ENCODE results near the gene COTL1.
"Not testable (repeated sequence)": the region's sequence is repeated elsewhere in the genome, so short reads cannot be mapped to it uniquely, and the experiment has no call there.

COTL1 gene

GRCh38 chr16:84534815-84535214 lies 83.1 kb downstream of the COTL1 start:
- H3K27me3 ChIP-seq (ENCODE audit: control insufficient read depth, insufficient read depth, low read length): no peaks in the 10 kb centered on the region
- H3K9me3 ChIP-seq (ENCODE audit: control insufficient read depth, insufficient read depth, low read depth, low read length): peaks cover 9% of the 10 kb centered on the region
- no peak overlapping the region for H3K4me3 ChIP-seq (ENCODE audit: low read depth, low read length)
- no peak overlapping the region for H3K9ac ChIP-seq (ENCODE audit: low read length)
- no peaks in the 10 kb centered on the region for H3K36me3 ChIP-seq (ENCODE audit: control insufficient read depth, insufficient read depth, low read length)
- H3K27ac ChIP-seq (ENCODE audit: low read depth, low read length): no peak overlapping the region
- peaks cover 48% of the 10 kb centered on the region for H3K4me1 ChIP-seq (ENCODE audit: control insufficient read depth, insufficient read depth, low read length)

GRCh38 chr16:84532855-84533486 lies 84.9 kb downstream of the COTL1 start:
- Histone ChIP-seq H3K9me3 (ENCODE audit: control insufficient read depth, insufficient read depth, low read depth, low read length) (peaks cover 20% of the 10 kb centered on the region), H3K27me3 (ENCODE audit: control insufficient read depth, insufficient read depth, low read length) (no peaks in the 10 kb centered on the region), H3K4me3 (ENCODE audit: low read depth, low read length) (no peak overlapping the region), H3K27ac (ENCODE audit: low read depth, low read length) (peak overlapping the region; percentile 65; the same call in 1 of the 2 replicates), H3K4me1 (ENCODE audit: control insufficient read depth, insufficient read depth, low read length) (peaks cover 48% of the 10 kb centered on the region), H3K9ac (ENCODE audit: low read length) (peak overlapping the region; percentile 55), H3K36me3 (ENCODE audit: control insufficient read depth, insufficient read depth, low read length) (no peaks in the 10 kb centered on the region)

- H3K27me3 ChIP-seq (ENCODE audit: control insufficient read depth, insufficient read depth, low read length): no peaks in the 10 kb centered on the region
- peak overlapping the region; percentile 65; the same call in 1 of the 2 replicates for H3K27ac ChIP-seq (ENCODE audit: low read depth, low read length)
- peaks cover 41% of the 10 kb centered on the region for H3K4me1 ChIP-seq (ENCODE audit: control insufficient read depth, insufficient read depth, low read length)
- no peak overlapping the region; the same call in 1 of the 2 replicates for H3K4me3 ChIP-seq (ENCODE audit: low read depth, low read length)
- H3K9me3 ChIP-seq (ENCODE audit: control insufficient read depth, insufficient read depth, low read depth, low read length): peaks cover 20% of the 10 kb centered on the region
- peak overlapping the region; percentile 55 for H3K9ac ChIP-seq (ENCODE audit: low read length)
- no peaks in the 10 kb centered on the region for H3K36me3 ChIP-seq (ENCODE audit: control insufficient read depth, insufficient read depth, low read length)
Measured at GRCh38 chr16:84532291-84532724, 85.6 kb downstream of the COTL1 start.

GRCh38 chr16:84531671-84532111 lies 86.2 kb downstream of the COTL1 start:
- peaks cover 46% of the 10 kb centered on the region for H3K4me1 ChIP-seq (ENCODE audit: control insufficient read depth, insufficient read depth, low read length)
- peak overlapping the region; percentile 65; the same call in 1 of the 2 replicates for H3K27ac ChIP-seq (ENCODE audit: low read depth, low read length)

DNA sequence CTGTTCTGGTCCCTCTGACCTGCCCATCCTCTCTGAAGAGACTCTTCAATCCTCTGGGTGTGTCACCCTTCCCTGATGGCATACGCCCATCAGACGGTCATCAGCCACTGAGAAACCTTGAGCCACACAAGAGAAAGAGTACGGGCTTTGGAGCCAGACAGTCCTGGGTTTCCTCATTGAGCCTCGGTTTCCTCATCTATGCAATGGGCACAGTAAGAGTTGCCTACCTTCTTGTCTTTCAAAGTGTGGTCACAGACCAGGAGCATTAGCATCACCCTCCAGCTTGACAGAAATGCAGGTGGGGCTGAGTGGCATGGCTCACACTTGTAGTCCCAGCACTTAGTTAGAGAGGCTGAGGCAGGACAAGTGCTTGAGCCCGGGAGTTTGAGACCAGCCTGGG lies 87.3 kb downstream of the COTL1 start:
- Histone ChIP-seq H3K9ac (ENCODE audit: low read length) (no peak overlapping the region), H3K27me3 (ENCODE audit: control insufficient read depth, insufficient read depth, low read length) (no peaks in the 10 kb centered on the region), H3K4me1 (ENCODE audit: control insufficient read depth, insufficient read depth, low read length) (peaks cover 40% of the 10 kb centered on the region), H3K36me3 (ENCODE audit: control insufficient read depth, insufficient read depth, low read length) (no peaks in the 10 kb centered on the region), H3K9me3 (ENCODE audit: control insufficient read depth, insufficient read depth, low read depth, low read length) (peaks cover 20% of the 10 kb centered on the region), H3K4me3 (ENCODE audit: low read depth, low read length) (no peak overlapping the region), H3K27ac (ENCODE audit: low read depth, low read length) (no peak overlapping the region)

More at GRCh38 chr16:84531671-84532111, 86.2 kb downstream of the COTL1 start:
- Histone ChIP-seq H3K9ac (ENCODE audit: low read length) (peak overlapping the region; percentile 55), H3K36me3 (ENCODE audit: control insufficient read depth, insufficient read depth, low read length) (no peaks in the 10 kb centered on the region), H3K9me3 (ENCODE audit: control insufficient read depth, insufficient read depth, low read depth, low read length) (peaks cover 20% of the 10 kb centered on the region), H3K27me3 (ENCODE audit: control insufficient read depth, insufficient read depth, low read length) (no peaks in the 10 kb centered on the region), H3K4me3 (ENCODE audit: low read depth, low read length) (no peak overlapping the region; the same call in 1 of the 2 replicates)

DNA sequence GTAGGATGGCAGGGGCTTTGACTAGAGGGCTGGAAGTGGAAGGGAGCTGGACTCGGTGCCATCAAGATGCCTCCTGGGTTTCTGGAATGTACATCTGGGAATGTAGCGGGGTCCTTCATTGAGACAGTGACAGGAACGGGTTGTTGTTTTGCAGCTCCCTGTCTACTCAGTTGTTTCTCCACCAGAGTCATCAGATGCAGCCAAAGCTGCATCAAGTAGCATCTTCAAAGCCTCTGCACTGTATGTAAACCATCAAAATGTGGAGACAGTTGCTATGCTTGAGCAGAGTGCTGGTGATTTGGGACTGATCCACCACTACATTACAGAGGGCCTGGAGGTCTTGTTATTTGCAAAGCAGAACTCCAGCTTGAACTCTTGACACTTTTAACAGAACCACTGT lies 88.3 kb downstream of the COTL1 start:
- peaks cover 37% of the 10 kb centered on the region for H3K4me1 ChIP-seq (ENCODE audit: control insufficient read depth, insufficient read depth, low read length)
- H3K36me3 ChIP-seq (ENCODE audit: control insufficient read depth, insufficient read depth, low read length): no peaks in the 10 kb centered on the region
- H3K27me3 ChIP-seq (ENCODE audit: control insufficient read depth, insufficient read depth, low read length): no peaks in the 10 kb centered on the region
- H3K27ac ChIP-seq (ENCODE audit: low read depth, low read length): no peak overlapping the region
- H3K9me3 ChIP-seq (ENCODE audit: control insufficient read depth, insufficient read depth, low read depth, low read length): peaks cover 20% of the 10 kb centered on the region
- no peak overlapping the region for H3K9ac ChIP-seq (ENCODE audit: low read length)
- no peak overlapping the region for H3K4me3 ChIP-seq (ENCODE audit: low read depth, low read length)

GRCh38 chr16:84528322-84528721 lies 89.6 kb downstream of the COTL1 start:
- no peak overlapping the region for H3K4me3 ChIP-seq (ENCODE audit: low read depth, low read length)
- H3K9ac ChIP-seq (ENCODE audit: low read length): no peak overlapping the region
- no peaks in the 10 kb centered on the region for H3K36me3 ChIP-seq (ENCODE audit: control insufficient read depth, insufficient read depth, low read length)
- no peak overlapping the region for H3K27ac ChIP-seq (ENCODE audit: low read depth, low read length)
- peaks cover 20% of the 10 kb centered on the region for H3K9me3 ChIP-seq (ENCODE audit: control insufficient read depth, insufficient read depth, low read depth, low read length)
- no peaks in the 10 kb centered on the region for H3K27me3 ChIP-seq (ENCODE audit: control insufficient read depth, insufficient read depth, low read length)
- H3K4me1 ChIP-seq (ENCODE audit: control insufficient read depth, insufficient read depth, low read length): peaks cover 32% of the 10 kb centered on the region

DNA sequence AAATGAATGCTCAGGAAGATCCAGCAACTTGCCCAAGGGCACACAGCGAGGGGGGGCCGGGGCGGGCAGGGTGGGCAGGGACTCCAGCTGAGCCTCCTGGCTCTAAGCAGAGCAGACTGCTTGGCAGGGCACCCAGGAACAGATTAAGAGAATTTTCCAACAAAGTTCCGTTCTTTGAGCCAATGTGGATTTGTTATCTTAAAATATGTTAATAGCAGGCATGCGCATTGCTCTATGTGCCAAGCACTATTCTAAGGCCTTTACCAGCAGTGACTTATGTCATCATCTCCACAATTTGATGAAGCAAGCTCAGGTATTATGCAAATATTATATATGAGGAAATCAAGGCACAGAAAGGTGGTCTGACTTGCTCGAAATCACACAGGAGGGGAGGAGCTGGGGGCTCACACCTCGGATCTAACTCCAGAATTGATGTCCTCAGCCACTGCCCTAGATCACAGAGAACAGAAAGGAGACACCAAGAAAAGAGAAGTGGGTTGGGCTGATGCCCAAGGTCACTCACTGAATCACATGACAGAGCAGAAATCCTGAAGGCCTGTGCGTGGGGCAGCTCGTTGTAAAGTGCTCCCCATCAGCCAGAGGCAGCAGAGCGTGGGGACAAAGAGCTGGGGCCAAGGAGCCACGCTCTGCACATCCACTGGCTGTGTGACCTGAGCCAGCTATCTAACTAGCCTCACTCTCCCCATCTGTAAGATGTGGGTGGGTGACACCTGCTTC lies 90.2 kb downstream of the COTL1 start:
- Histone ChIP-seq H3K4me3 (ENCODE audit: low read depth, low read length) (no peak overlapping the region), H3K4me1 (ENCODE audit: control insufficient read depth, insufficient read depth, low read length) (peaks cover 27% of the 10 kb centered on the region), H3K36me3 (ENCODE audit: control insufficient read depth, insufficient read depth, low read length) (no peaks in the 10 kb centered on the region), H3K9me3 (ENCODE audit: control insufficient read depth, insufficient read depth, low read depth, low read length) (peaks cover 24% of the 10 kb centered on the region), H3K9ac (ENCODE audit: low read length) (no peak overlapping the region), H3K27ac (ENCODE audit: low read depth, low read length) (no peak overlapping the region), H3K27me3 (ENCODE audit: control insufficient read depth, insufficient read depth, low read length) (no peaks in the 10 kb centered on the region)

DNA sequence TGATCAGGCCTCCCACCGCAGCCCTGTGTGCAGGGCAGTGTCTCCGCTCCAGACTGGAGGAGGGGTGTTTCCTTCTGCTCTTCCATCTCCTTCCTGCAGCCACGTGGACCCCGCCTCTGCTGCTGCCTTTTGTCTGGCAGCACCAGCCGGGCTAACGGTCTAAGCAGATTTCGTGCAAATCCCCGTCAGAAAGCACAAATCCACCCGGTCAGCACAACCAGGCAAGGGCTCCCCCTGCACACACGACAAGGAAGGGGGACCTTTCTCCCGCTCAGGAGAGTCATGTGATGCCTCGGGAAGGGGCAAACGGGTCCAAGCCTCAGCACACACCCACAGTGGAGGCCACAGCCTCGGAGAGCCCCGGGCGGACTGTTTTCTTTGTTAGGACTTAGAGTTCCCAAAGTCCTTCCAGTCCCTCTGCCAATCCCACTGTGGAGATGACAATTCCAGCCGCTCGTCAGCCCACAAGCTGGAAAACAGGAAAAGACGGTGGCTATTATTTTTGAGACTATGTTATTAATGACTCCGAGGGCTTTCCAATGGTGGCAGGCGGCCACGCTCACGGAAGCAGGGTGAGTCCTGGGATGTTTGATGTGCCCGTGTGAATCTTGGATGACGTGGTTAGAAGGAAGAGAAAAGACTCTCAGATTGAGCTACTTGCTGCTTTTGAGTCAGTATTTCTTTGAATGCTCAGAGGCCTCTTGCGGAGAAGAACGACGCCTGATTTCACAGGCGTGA lies 90.9 kb downstream of the COTL1 start:
- Histone ChIP-seq H3K4me1 (ENCODE audit: control insufficient read depth, insufficient read depth, low read length) (peaks cover 19% of the 10 kb centered on the region), H3K27ac (ENCODE audit: low read depth, low read length) (no peak overlapping the region)

DNA sequence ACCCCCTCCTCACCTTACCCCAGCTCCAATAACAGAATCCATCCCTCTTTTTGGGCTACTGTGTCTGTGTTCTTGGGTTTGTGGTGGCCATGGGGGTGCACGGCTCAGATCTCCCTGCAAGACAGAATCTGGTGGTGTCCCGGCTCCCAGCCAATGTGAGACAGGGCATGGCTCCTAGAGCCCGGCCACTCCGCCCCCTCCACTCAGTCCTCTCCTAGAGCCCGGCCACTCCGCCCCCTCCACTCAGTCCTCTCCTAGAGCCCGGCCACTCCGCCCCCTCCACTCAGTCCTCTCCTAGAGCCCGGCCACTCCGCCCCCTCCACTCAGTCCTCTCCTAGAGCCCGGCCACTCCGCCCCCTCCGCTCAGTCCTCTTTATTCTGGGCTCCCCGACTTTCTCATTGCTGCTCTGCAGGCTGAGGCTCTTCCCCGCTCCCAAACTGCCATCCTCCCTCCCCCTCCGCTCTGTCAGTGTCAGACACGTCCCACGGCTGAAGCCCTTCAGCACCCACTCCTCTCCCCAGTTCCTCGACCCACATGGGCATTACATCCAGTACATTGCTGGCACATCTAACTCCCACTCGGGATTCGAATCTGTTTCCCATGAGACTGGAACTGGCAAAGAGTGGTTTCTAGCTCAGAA lies 92.8 kb downstream of the COTL1 start:
- not testable (repeated sequence) for H3K27me3 ChIP-seq (ENCODE audit: control insufficient read depth, insufficient read depth, low read length); H3K27ac ChIP-seq (ENCODE audit: low read depth, low read length); H3K36me3 ChIP-seq (ENCODE audit: control insufficient read depth, insufficient read depth, low read length); H3K9ac ChIP-seq (ENCODE audit: low read length); H3K4me3 ChIP-seq (ENCODE audit: low read depth, low read length)
- Histone ChIP-seq H3K4me1 (ENCODE audit: control insufficient read depth, insufficient read depth, low read length) (peaks cover 13% of the 10 kb centered on the region; the same call in 1 of the 2 replicates), H3K9me3 (ENCODE audit: control insufficient read depth, insufficient read depth, low read depth, low read length) (peaks cover 21% of the 10 kb centered on the region)

More for the DNA sequence above, 90.9 kb downstream of the COTL1 start:
- Histone ChIP-seq H3K27me3 (ENCODE audit: control insufficient read depth, insufficient read depth, low read length) (no peaks in the 10 kb centered on the region), H3K4me3 (ENCODE audit: low read depth, low read length) (no peak overlapping the region), H3K36me3 (ENCODE audit: control insufficient read depth, insufficient read depth, low read length) (no peaks in the 10 kb centered on the region), H3K9me3 (ENCODE audit: control insufficient read depth, insufficient read depth, low read depth, low read length) (peaks cover 28% of the 10 kb centered on the region), H3K9ac (ENCODE audit: low read length) (no peak overlapping the region)
